ENCODE data around the gene ZNF208. TPM values are rescaled to one million over a fixed set of nuclear protein-coding genes. Genes with fewer than 3 reads are reported as not detected.

The ZNF208 gene
- total RNA-seq = 0.25 TPM in 1 of 2 replicates, not detected in the other

GRCh38 chr19:22010437-22011143 lies at the start of gene ZNF208:
ZNF208 (minus strand) TSS chr19:22010943; CDS start chr19:22010794, 149 bp downstream.

Other genes with a start within 250 kb of the ZNF208 start
- 2.0 and 3.0 TPM in 2 replicates for gene ZNF100, start 243.4 kb downstream of the ZNF208 start, total RNA-seq
- 4.7 and 6.0 TPM in 2 replicates for gene ZNF43, start 174.8 kb downstream of the ZNF208 start, total RNA-seq
- 0.22 and 0.37 TPM in 2 replicates for gene ZNF257, start 41.5 kb upstream of the ZNF208 start, total RNA-seq
- gene ZNF676, start 186.0 kb upstream of the ZNF208 start, total RNA-seq = not detected in 2 replicates